Activated naive CD8-positive, alpha-beta T cell treated with anti-CD3 and anti-CD28 coated beads, Interleukin-2, amount 50 U/mL, for 16 hours (primary cell): ENCODE data around the gene ARID5B.

Experiments used
- DNase-seq: peaks from one replicate; pipeline ENCODE4 v3.0.0-alpha.2; 2020; ENCODE audit warnings: low read depth, low spot score

Gene ARID5B

GRCh38 chr10:62095181-62096122 is 194.0 kb downstream of the ARID5B start:
- DNase-seq: no peak

- DNase-seq: no peak
These were observed 194.9 kb downstream of the ARID5B start for GRCh38 chr10:62096256-62096933.

DNA sequence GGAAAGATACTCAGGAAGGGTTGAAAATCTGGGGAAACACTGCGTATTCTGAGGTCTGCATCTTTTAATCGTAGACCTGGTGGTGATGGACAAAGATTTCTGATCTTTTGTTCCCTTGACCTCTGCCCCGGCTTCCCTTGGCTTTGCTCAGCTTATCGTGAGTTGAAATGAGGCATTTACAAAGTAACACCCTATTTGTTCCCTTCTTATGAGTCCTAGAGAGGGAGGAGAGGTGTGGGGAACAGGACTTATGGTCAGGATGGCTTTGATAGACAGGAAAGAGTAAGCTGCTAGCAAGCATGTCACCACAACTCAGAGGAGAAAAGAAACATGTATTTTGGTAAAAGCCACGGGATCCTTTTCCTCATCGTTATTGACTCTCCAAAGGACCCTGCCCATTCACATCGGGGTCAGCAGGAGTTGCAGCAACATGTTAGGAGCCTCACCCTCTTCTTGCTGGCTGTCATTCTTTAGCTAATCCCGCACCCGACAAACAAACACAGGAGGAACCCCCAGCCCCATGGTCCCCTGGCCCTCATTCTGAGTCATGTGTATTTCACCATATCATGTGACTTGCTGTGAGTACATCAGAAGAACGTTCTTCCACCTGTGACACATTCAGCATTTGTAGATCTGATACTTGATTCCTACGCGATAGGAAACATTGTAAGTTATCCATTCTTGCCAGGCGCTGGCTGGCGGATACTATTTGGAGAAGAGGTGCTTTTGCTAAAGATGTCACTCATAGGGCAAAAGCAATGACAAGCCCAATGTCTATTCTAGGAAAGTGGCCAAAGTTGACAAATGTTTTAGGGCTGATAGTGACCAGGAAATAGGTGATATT is 197.0 kb downstream of the ARID5B start:
- DNase-seq: no peak

GRCh38 chr10:62099299-62099698 is 197.8 kb downstream of the ARID5B start:
- no peak for DNase-seq

DNA sequence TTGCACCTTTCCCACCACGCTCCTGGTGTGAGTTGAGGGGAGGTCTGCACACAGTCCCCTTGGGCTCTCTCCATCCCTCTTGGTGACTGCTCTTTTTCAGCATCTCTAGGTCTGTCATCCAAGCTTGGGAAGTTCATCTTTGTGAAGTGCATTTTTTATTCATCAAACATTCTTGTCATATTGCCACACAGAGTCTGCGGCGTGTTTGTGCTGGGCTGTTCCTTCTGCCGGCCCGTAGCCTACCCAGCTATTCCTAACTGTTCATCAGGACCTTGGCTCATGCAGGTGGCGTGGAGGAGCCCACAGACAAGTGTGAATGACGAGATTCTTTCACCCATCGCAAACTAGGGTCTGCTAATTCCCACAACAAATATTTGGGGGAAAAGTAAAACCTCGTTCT is 202.4 kb downstream of the ARID5B start:
- no peak for DNase-seq

DNA sequence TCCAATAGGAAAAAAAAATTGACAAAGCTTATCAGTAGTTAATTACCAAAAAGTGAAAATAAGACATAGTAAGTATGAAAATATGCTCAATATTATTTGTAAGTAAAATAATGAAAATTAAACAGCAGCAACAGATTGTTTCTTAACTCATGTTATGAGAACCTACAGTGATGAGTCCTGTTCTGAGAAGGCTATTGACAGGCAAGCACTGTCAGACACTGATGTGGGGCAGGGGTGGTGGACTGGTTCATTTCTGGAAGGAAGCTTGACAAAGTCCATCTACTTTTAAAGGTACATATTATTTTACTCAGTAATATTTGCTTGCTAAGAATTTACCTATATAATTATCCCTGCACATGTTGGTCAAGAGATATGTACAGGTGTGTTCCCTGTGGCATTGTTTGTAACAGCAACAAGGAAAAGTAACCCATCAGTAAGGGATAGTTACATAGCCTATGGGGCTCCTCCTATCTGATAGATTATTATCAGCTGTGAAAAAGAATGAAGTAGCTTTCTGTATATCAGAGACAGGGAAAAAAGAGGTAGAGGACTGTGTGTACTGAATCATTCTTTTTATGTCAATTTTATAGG is 205.5 kb downstream of the ARID5B start:
- no peak for DNase-seq

GRCh38 chr10:62108759-62109586 is 207.5 kb downstream of the ARID5B start:
- no peak for DNase-seq

- no peak for DNase-seq
These were observed 208.2 kb downstream of the ARID5B start for GRCh38 chr10:62109587-62110293.

GRCh38 chr10:62112300-62112699 is 210.8 kb downstream of the ARID5B start:
- no peak for DNase-seq

GRCh38 chr10:62112963-62113362 is 211.5 kb downstream of the ARID5B start:
- DNase-seq: no peak

DNA sequence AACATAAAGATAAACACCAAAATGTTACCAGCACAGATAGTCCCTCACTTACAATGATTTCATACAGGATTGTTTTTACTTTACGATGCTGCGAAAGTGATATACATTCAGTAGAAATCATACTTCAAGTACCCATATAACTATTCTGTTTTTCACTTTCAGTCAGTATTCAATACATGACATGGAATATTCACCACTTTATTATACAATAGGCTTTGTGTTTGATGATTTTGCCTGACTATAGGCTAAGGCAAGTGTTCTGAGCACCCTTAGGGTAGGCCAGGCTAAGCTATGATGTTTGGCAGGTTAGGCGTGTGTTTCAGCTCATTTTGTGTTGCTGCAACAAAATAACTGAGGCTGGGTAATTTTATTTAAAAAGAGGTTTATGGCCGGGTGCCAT is 212.2 kb downstream of the ARID5B start:
- DNase-seq: no peak

DNA sequence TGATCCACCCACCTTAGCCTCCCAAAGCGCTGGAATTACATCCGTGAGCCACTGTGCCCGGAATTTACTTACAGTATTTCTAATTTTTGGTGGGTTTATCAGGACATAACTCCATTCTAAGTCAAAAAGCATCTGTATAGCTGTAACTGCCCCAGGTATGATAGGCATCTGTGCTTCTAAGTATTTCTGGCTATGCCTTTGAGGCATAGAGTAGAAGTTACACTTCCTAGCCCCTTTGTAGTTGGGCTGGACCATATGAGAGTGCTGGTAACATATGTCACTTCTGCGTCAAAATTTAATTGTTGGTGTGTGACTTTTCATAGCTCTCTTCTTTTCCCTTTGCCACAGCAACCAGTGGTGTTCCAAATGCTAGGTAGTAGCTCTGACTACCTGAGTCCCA is 213.8 kb downstream of the ARID5B start:
- DNase-seq: no peak

- no peak for DNase-seq
These were observed 214.3 kb downstream of the ARID5B start for GRCh38 chr10:62115842-62116241.

- no peak for DNase-seq
These were observed 215.4 kb downstream of the ARID5B start for GRCh38 chr10:62116896-62117295.

GRCh38 chr10:62121187-62121530 is 219.7 kb downstream of the ARID5B start:
- no peak for DNase-seq

GRCh38 chr10:62127975-62128374 is 226.5 kb downstream of the ARID5B start:
- DNase-seq: no peak

- no peak for DNase-seq
These were observed 229.4 kb downstream of the ARID5B start for GRCh38 chr10:62130948-62131347.

DNA sequence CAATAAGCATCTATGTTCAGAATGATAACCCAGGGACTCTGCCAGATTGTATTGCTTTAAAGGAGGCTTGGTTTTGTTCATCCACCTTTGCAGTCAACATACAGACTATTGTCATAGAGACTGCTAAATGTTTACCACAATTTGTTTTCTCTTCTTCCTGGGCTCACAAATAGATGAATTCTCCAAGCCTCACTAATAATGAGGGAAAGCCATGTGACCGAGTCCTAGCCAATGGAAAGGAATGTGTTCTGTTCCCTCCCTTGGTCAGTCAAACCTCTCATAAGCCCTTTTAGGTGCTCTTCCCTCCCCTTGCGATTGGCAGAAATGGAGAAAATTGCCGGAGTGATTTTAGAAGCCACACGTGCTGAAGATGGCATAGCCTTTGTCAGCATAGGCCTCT is 230.2 kb downstream of the ARID5B start:
- no peak for DNase-seq

DNA sequence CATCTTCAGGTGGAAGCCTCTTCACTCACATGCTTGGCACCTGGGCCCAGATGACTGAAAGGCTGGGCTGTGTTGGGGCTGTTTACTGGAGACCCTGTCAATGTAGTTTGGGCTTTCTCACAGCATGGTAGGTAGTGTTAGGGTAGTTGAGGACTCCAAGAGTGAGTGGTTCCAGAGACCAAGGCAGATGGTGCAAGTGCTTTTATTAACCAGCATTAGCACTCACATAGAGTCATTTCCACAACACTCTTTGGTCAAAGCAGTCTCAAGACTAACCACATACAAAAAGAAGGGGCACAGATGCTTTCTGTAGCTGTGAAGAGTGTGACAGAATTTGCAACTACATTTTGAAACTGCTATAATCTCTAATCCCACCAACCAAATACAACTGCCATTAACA is 232.1 kb downstream of the ARID5B start:
- no peak for DNase-seq

- DNase-seq: no peak
These were observed 235.4 kb downstream of the ARID5B start for GRCh38 chr10:62136931-62137330.
